HG02623 (cell line): ENCODE data around the gene GLIS2.

Experiments used
- ATAC-seq: cut with Tn5 transposase; IDR thresholded peaks from one replicate; pipeline ENCODE4 v1.9.1; 2021; ENCODE audit warnings: moderate library complexity; ENCODE audit not compliant: unreplicated experiment

GLIS2 gene

DNA sequence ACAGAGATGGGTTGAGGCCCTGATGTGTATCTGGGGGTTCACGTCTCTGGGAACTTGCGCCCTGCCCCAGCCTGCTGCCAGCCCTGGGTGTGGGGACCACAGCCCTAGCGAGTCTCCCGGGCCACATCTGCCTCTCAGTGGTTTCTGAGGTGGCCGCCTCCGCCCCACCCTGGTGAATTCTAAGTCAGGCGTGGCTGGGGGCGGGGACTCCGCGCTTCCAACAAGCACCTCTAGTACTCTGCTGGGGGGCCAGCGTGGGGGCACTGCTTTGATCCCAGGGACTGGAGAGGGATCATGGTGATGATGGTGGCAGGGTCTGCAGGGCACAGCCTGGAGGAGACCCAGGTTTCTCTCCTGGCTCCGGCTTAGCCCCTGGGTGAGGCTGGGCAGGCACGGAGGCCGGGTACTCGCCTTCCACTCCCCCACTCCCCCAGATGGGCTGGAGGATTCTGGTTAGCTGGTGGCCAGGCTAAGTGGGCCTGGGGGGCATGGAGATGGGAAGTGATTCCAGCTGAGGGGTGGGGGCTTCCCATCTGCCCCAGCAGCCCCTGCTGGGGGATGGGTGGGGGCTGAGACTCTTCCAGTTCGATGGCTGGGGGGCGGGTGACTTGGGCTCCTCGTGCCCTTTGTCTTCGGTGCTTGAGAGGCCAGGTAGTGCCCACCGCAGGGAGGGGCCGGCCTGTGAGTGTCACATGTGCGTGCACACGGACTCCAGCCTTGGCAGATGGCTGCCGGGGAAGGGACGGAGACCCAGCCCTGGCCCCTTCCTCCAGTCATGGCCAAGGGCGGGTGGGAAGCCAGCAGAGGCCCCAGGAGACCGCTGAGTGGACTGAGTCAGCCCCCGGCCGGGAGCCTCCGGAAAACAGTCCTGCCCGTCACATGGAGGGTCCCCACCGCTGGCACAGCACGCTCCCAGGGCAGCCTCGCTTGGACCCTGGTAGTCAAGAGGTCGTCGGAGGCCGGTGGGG, 3.9 kb downstream of the GLIS2 start:
- no peak for ATAC-seq

GRCh38 chr16:4320571-4321137, 4.8 kb downstream of the GLIS2 start:
- no peak for ATAC-seq

- no peak for ATAC-seq
Observed at GRCh38 chr16:4321286-4322120, 5.6 kb downstream of the GLIS2 start.

- ATAC-seq: no peak
Observed at GRCh38 chr16:4322121-4323052, 6.5 kb downstream of the GLIS2 start.

- no peak for ATAC-seq
Observed at GRCh38 chr16:4323071-4323844, 7.4 kb downstream of the GLIS2 start.

- ATAC-seq: no peak
Observed at GRCh38 chr16:4323845-4324488, 8.1 kb downstream of the GLIS2 start.

DNA sequence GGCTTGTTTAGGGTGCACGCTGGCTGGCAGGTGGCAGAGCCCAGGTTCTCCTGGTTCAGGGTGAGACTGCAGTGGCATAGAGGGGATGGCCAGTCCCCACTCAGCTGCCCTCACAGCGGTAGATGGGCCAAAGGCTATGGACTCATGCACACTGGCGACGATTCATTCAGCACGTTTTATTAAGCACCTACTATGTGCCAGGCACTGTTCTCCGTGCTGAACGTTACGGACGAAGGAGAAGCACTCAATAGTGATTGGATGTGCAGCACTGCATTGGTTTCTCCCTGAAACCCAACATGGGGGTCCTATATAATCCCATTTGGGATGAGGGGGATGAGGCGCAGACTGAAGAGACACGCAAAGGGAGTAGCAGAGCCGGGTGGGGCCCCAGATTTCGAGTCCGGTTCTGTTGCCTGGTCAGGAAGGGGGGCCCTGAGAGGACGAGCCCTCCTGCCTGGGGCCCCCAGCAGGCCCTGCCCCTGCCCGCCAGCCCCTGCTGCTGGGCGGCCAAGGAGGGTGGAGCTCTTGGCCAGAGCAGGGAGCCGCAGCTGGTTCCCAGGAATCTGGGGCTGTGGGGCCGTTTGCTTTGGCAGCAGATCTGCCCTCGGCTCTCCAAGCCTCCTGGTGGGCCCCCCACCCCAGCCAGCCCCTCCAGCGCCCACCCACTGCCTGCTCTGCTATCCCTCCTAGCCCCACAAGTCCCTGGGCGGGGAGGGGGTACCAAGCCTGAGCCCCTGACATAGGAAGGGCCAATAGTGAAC, 8.8 kb downstream of the GLIS2 start:
- ATAC-seq: no peak

DNA sequence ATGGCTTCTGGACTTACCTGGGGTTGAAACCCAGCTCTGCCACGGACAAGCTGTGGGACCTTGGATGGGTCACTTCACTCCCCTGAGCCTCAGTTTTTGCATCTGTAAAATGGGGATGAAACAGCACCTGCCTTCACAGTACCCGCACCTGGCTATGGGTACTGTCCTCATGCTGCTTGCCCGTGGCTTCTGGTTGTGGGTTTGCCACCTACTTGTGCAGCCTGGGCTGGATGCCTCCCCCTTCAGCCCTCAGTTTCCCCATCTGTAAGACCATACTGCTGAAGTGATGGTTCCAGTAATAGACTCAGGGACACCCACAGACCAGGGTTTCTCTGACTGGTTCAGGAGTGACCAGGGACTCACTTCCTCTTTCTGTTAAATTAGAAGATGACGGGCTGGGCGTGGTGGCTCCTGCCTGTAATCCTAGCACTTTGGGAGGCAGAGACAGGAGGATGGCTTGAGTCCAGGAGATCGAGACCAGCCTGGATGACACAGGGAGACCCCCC, 9.4 kb downstream of the GLIS2 start:
- no peak for ATAC-seq

GRCh38 chr16:4327386-4328045, 11.6 kb downstream of the GLIS2 start:
- ATAC-seq: no peak

DNA sequence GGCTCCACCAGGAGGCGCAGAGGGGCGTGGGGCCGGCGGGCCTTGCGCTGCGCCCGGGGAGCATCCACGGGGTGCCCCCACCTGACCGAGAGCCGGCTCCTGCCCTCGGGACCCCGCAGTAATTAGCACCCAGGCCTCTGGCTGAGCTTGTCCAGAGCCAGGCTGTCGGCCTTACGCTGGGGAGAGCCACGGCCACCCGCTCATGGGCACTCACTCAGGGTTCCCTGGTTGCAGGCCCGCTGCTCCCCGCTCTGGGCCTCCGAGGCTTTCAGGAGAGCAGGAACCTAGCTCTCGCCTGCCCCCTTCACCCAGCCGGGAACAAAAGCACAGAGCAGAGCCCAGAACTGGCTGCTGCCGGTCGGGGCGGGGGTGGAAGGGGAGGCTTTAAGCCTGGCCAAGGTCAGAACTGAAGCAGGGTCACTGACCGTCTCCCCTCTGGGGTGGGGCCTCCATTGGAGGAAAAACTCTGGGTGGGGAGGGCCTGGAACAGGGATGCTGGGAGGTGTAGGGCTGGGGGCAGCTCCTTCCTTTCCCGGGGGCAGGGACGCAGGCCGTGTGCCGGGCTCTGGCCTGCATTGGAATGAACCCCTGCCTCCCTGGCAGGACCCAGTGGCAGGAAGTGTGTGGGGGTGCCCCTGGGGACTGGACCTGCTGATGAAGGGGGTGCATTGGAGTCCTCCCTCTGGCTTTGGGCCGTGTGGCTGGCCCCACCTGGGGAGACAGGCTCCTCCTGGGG, 12.3 kb downstream of the GLIS2 start:
- no peak for ATAC-seq

GRCh38 chr16:4328782-4329775, 13.2 kb downstream of the GLIS2 start:
- no peak for ATAC-seq

DNA sequence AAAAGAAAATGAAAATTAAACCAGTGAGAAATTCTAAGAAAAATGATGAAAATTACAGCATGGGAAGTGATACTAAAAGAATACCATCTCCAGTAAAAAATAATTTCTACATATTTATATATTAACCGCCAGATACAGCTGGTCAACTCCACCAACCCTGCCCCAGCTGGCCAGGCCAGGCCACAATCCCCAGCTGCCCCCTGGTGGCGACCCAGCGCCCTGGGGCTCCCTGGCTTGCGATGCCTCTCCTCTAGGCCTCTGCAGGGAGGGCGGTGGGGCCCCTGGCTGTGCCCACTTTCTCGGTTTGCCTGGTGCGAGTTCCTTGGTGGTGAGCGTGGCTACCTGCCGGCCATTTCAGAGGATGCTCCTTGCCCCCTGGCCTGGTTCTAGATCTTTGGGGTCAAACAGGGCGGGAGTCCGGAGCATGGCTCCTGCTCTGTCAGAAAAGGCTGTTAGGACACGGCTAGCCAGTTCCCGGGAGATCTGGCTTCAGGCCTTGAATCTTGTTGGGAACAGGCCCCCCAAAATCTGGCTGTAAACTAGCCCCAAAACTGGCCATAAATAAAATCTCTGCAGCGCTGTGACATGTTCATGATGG, 14.5 kb downstream of the GLIS2 start:
- no peak for ATAC-seq

GRCh38 chr16:4332083-4332482, 16.2 kb downstream of the GLIS2 start:
- no peak for ATAC-seq

DNA sequence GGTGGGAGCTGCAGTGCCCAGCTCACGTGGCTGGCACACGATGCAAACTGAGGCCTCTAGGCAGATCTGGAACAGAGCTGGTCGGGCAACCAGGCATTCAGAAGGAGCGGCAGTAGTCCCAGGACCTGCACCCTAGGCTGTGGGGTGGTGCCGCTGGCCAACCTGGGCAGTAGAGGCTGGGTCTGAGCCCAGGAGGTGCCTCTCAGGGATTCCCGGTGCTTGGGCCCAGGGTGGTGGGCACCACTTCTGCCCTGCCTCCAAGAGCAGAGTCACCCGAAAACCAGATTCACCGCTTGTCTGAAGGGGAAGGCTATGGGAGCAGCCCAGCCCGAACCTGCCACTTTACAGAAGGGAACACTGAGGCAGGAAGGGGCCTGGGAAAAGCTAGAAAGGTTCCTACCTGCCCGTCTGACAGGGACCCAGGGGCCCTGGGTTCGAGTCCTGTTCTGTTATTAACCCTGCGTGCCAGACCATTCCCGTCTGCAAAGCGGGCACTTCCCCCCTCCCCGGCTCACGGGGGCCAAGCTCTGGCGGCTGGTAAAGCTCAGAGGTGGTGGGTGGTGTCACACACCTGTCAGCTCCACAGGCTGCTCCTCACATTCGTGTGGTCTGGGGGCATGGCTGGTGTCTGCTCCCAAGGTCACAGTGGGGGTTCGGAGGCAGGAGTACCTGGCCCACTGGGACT, 16.9 kb downstream of the GLIS2 start:
- no peak for ATAC-seq

DNA sequence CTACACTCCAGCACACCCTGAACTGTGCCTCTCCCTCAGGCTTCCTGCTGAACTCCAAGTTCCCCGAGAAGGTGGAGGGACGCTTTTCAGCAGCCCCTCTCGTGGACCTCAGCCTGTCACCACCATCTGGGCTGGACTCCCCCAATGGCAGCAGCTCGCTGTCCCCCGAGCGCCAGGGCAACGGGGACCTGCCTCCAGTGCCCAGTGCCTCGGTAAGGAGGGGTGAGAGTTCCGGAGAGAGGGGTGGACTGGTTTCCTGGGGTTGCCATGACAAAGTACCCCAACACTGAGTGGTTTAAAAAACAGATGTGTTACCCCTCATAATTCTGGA, 17.4 kb downstream of the GLIS2 start:
- ATAC-seq: no peak
